Endothelial cell of umbilical vein (primary cell): ENCODE data around the gene ZNF85. TPM values are rescaled to one million over a fixed set of nuclear protein-coding genes. Genes with fewer than 3 reads are reported as not detected.

Experiments used
- BruUV-seq: library from RNA; stranded (reverse); fragments of 400-500 nt; replicated peaks from 2 replicates; lab custom pipeline; 2021; lab: Mats Ljungman, UMichigan
- CTCF ChIA-PET: fragments of 300-600, 350-600 bp; sonication (Branson Sonifier 250); formaldehyde crosslinking; loops from one replicate; lab custom pipeline; 2021; ENCODE audit warnings: antibody characterized with exemption, inconsistent platforms; lab: Charles Lee
- POLR2A ChIA-PET: fragments of 300-600, 350-600 bp; sonication (Branson Sonifier 250); formaldehyde crosslinking; loops from one replicate; lab custom pipeline; 2021; ENCODE audit warnings: antibody characterized with exemption, inconsistent platforms; lab: Charles Lee
- DNase-seq: peaks from one replicate; pipeline ENCODE4 v3.0.0-alpha.2; 2011; ENCODE audit warnings: low read depth, low spot score
- FAIRE-seq: peaks from 2 replicates; lab custom pipeline; 2011; peaks lifted over from hg19 to GRCh38; lab: Jason Lieb, UNC
- H2AFZ ChIP-seq: 2 replicates; pipeline ENCODE4 v1.6.0; 2012; ENCODE audit warnings: low read depth, low read length, control low read depth, inconsistent platforms
- H3K27ac ChIP-seq: 2 replicates; pipeline ENCODE4 v1.5.1; 2011; ENCODE audit warnings: low read depth, mild to moderate bottlenecking, control low read depth, low read length, moderate library complexity; ENCODE audit not compliant: insufficient read depth
- H3K27me3 ChIP-seq, 2 experiments: 2 replicates each; pipeline versions ENCODE4 v1.6.0 to v1.6.1; 2011; ENCODE audit warnings: low read length in 2 of 2, mixed read lengths in 1 of 2; ENCODE audit not compliant: control insufficient read depth in 2 of 2, insufficient read depth in 2 of 2
- H3K36me3 ChIP-seq, 2 experiments: 2 replicates in 1 of 2; 3 replicates in 1 of 2; pipeline ENCODE4 v1.5.1; 2011; ENCODE audit warnings: low read length in 2 of 2, mild to moderate bottlenecking in 1 of 2, moderate library complexity in 1 of 2; ENCODE audit not compliant: control insufficient read depth in 2 of 2, insufficient read depth in 2 of 2; ENCODE audit errors: extremely low read depth in 1 of 2
- H3K4me1 ChIP-seq: 3 replicates; pipeline ENCODE4 v1.5.1; 2011; ENCODE audit warnings: mild to moderate bottlenecking, low read length; ENCODE audit not compliant: control insufficient read depth, insufficient read depth; ENCODE audit errors: extremely low read depth
- H3K4me2 ChIP-seq: 2 replicates; pipeline ENCODE4 v1.6.1; 2011; ENCODE audit warnings: low read length, control low read depth, mixed read lengths; ENCODE audit not compliant: insufficient read depth
- H3K4me3 ChIP-seq, 3 experiments: fragments of 200-600 bp in 1 of 3; sonication (generic), shearing (Covaris generic) in 1 of 3; replicated peaks in 1 of 3; 2 replicates each; pipeline ENCODE4 v1.5.1; 2011 to 2016; ENCODE audit warnings: control low read depth in 3 of 3, low read length in 3 of 3, mild to moderate bottlenecking in 2 of 3, inconsistent platforms in 1 of 3, low read depth in 1 of 3, moderate library complexity in 1 of 3; ENCODE audit not compliant: insufficient read depth in 1 of 3
- H3K79me2 ChIP-seq: 2 replicates; pipeline ENCODE4 v1.6.0; 2012; ENCODE audit warnings: low read length, inconsistent platforms; ENCODE audit not compliant: control insufficient read depth, insufficient read depth
- H3K9ac ChIP-seq: replicated peaks from 2 replicates; pipeline ENCODE3; 2011; ENCODE audit warnings: low read length, control low read depth; ENCODE audit not compliant: insufficient read depth; ENCODE audit errors: extremely low read depth
- H3K9me1 ChIP-seq: replicated peaks from 3 replicates; pipeline ENCODE4 v1.6.0; 2011; ENCODE audit warnings: mild to moderate bottlenecking, low read length; ENCODE audit not compliant: control insufficient read depth, insufficient read depth; ENCODE audit errors: extremely low read depth
- H3K9me3 ChIP-seq: replicated peaks from 2 replicates; pipeline ENCODE4 v1.5.1; 2012; ENCODE audit warnings: low read length, inconsistent platforms; ENCODE audit not compliant: control insufficient read depth, insufficient read depth
- H4K20me1 ChIP-seq: replicated peaks from 2 replicates; pipeline ENCODE3; 2011; ENCODE audit warnings: mild to moderate bottlenecking, low read length; ENCODE audit not compliant: control insufficient read depth, insufficient read depth; ENCODE audit errors: extremely low read depth
- EZH2 ChIP-seq: IDR thresholded peaks from 2 replicates; pipeline ENCODE4 v1.6.1; 2012; ENCODE audit warnings: borderline replicate concordance, low read depth, mild to moderate bottlenecking, moderate library complexity, low read length, inconsistent platforms; ENCODE audit not compliant: severe bottlenecking
- FOS ChIP-seq: IDR thresholded peaks from 2 replicates; pipeline ENCODE4 v1.6.1; 2011; ENCODE audit warnings: mild to moderate bottlenecking, low read length, moderate library complexity, borderline replicate concordance; ENCODE audit not compliant: insufficient read depth
- GATA2 ChIP-seq: IDR thresholded peaks from 2 replicates; pipeline ENCODE4 v1.7.0; 2011; ENCODE audit warnings: low read depth, mild to moderate bottlenecking, moderate library complexity, mixed read lengths, low read length; ENCODE audit not compliant: insufficient read length, insufficient read depth
- JUN ChIP-seq: IDR thresholded peaks from 2 replicates; pipeline ENCODE4 v1.6.1; 2011; ENCODE audit warnings: borderline replicate concordance, low read depth; ENCODE audit not compliant: insufficient read length, insufficient read depth
- MYC ChIP-seq: IDR thresholded peaks from one replicate; pipeline ENCODE4 v1.6.1; 2011; ENCODE audit warnings: mild to moderate bottlenecking, low read depth, low read length
- POLR2A ChIP-seq: IDR thresholded peaks from 2 replicates; pipeline ENCODE4 v1.6.1; 2012; ENCODE audit warnings: low read depth, mild to moderate bottlenecking, control low read depth, low read length
- POLR2AphosphoS5 ChIP-seq: IDR thresholded peaks from 2 replicates; pipeline ENCODE4 v1.6.1; 2012; ENCODE audit warnings: low read depth, mild to moderate bottlenecking, control low read depth, low read length, moderate library complexity; ENCODE audit not compliant: insufficient read depth
- dilution Hi-C: fragments of 300-500 bp; cut with MboI; formaldehyde crosslinking; loops from one replicate; pipeline ENCODE4 v1.15.0; 2019; ENCODE audit warnings: low sequenced_read_pairs; ENCODE audit not compliant: extremely low pct_ligation_motif_present
- intact Hi-C: fragments of 100-400 bp; cut with micrococcal nuclease; formaldehyde crosslinking; loops from one replicate; pipeline ENCODE4 v1.10.0; 2022
- polyA plus RNA-seq, 4 experiments: library from polyadenylated mRNA; depleted of rRNA in 3 of 4; stranded (reverse) in 3 of 4; unstranded in 1 of 4; fragments of >200 nt; gene quantifications; 2 replicates each; pipeline versions ENCODE4 v1.2.1 to v1.2.3, GENCODE V29; 2011 to 2012; ENCODE audit warnings: missing spikeins in 1 of 4
- total RNA-seq: library from RNA; stranded (reverse); gene quantifications from 2 replicates; pipeline ENCODE4 v1.2.3, GENCODE V29; 2021
- TF ChIP-seq, protein P1 (sequence below): IDR thresholded peaks from 2 replicates; pipeline ENCODE4 v1.6.1; 2011; ENCODE audit not compliant: insufficient read depth, insufficient read length
- TF ChIP-seq, protein P2 (sequence below), 2 donors: IDR thresholded peaks; 1 replicate in 1 of 2; 2 replicates in 1 of 2; pipeline ENCODE4 v1.5.1; 2011; ENCODE audit warnings: low read length in 2 of 2, mild to moderate bottlenecking in 2 of 2, moderate library complexity in 2 of 2, control low read depth in 1 of 2, inconsistent platforms in 1 of 2, low read depth in 1 of 2; ENCODE audit not compliant: insufficient read depth in 1 of 2; ENCODE audit errors: extremely low read depth in 1 of 2

The ZNF85 gene
- total and polyA plus RNA-seq, 2 donors (not counting 3 experiments of a cell fraction or from before 2014, with no cell fraction given): 3.4 to 9.5 TPM

DNA sequence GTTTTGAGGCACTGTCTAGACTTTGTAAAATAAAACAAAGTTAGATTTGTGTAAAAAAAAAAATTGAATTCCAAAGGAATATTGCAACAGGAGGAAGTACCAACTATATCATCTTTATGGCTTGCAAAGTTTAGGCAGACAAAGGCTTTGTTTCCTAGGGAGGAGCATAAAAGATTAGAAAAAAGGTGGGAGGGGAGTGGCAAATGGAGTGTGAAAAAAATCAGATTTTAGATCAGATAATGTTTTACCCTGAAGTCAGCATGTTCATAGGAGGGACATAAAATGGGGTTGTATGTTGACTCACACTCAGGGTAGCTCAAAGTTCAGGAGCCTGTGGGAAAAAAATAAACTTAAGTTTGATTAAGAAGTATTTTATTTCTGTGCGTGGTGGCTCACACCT lies 3.7 kb downstream of the ZNF85 start:
- H3K9ac ChIP-seq: no peak overlapping the region
- H3K27me3 ChIP-seq: no peaks in the 10 kb centered on the region
- BruUV-seq: no TSS peak
- H3K4me3 ChIP-seq: no peak overlapping the region
- H3K9me1 ChIP-seq: no peaks in the 10 kb centered on the region
- ChIA-PET POLR2A (no interaction called here), CTCF (no interaction called here)
- DNase-seq (no peak), FAIRE-seq (no peak)
- dilution Hi-C loops (no loop called here), intact Hi-C loops (loop anchor here (10.0 kb wide), 1 partner anchor 928 kb away; no protein-coding TSS in a partner anchor)
- no peaks in the 10 kb centered on the region for H3K4me1 ChIP-seq
- no peaks in the 10 kb centered on the region for H3K9me3 ChIP-seq
- no peaks in the 10 kb centered on the region for H3K36me3 ChIP-seq
- H3K79me2 ChIP-seq: peaks cover 2% of the 10 kb centered on the region
- TF ChIP-seq MYC (no peak), POLR2A (no peak), POLR2AphosphoS5 (no peak)
- TF ChIP-seq, protein P1, sequence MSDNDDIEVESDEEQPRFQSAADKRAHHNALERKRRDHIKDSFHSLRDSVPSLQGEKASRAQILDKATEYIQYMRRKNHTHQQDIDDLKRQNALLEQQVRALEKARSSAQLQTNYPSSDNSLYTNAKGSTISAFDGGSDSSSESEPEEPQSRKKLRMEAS: no peak
- H3K27ac ChIP-seq: no peak overlapping the region
- H3K4me2 ChIP-seq: no peak overlapping the region
- no peaks in the 10 kb centered on the region for H4K20me1 ChIP-seq
- no peak overlapping the region for H2AFZ ChIP-seq

- no peak overlapping the region for H3K27ac ChIP-seq
- H3K36me3 ChIP-seq: no peaks in the 10 kb centered on the region
- peaks cover 2% of the 10 kb centered on the region for H3K79me2 ChIP-seq
- no peaks in the 10 kb centered on the region for H3K9me3 ChIP-seq
- TF ChIP-seq GATA2 (no peak), JUN (no peak), POLR2AphosphoS5 (no peak), EZH2 (no peak), MYC (no peak), POLR2A (no peak), FOS (no peak)
- TF ChIP-seq, protein P1: no peak
- TF ChIP-seq, protein P2, sequence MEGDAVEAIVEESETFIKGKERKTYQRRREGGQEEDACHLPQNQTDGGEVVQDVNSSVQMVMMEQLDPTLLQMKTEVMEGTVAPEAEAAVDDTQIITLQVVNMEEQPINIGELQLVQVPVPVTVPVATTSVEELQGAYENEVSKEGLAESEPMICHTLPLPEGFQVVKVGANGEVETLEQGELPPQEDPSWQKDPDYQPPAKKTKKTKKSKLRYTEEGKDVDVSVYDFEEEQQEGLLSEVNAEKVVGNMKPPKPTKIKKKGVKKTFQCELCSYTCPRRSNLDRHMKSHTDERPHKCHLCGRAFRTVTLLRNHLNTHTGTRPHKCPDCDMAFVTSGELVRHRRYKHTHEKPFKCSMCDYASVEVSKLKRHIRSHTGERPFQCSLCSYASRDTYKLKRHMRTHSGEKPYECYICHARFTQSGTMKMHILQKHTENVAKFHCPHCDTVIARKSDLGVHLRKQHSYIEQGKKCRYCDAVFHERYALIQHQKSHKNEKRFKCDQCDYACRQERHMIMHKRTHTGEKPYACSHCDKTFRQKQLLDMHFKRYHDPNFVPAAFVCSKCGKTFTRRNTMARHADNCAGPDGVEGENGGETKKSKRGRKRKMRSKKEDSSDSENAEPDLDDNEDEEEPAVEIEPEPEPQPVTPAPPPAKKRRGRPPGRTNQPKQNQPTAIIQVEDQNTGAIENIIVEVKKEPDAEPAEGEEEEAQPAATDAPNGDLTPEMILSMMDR (IDR thresholded peaks at IDR 0.05; ENCODE audit: extremely low read depth in 1 of 2, insufficient read depth in 1 of 2, low read depth in 1 of 2, low read length in 2 of 2): no peak
- intact Hi-C loops: loop anchor here (10.0 kb wide), 1 partner anchor 926 kb away; no protein-coding TSS in a partner anchor
- dilution Hi-C loops: no loop called here
- no peaks in the 10 kb centered on the region for H3K4me1 ChIP-seq
- DNase-seq (no peak), FAIRE-seq (no peak)
- no peak overlapping the region for H3K9ac ChIP-seq
- BruUV-seq: no TSS peak
- H3K4me2 ChIP-seq: no peak overlapping the region
- H3K9me1 ChIP-seq: no peaks in the 10 kb centered on the region
- H2AFZ ChIP-seq: no peak overlapping the region
- CTCF ChIA-PET: no interaction called here
- H3K4me3 ChIP-seq: no peak overlapping the region
- no peaks in the 10 kb centered on the region for H3K27me3 ChIP-seq
- no peaks in the 10 kb centered on the region for H4K20me1 ChIP-seq
- POLR2A ChIA-PET: no interaction called here
These were observed 5.3 kb downstream of the ZNF85 start for GRCh38 chr19:20928371-20928770.
